Measurements from ENCODE around the gene SAP25.
A peak's percentile ranks its signal among the peaks of the same experiment; 100 is the strongest.

The SAP25 gene

DNA sequence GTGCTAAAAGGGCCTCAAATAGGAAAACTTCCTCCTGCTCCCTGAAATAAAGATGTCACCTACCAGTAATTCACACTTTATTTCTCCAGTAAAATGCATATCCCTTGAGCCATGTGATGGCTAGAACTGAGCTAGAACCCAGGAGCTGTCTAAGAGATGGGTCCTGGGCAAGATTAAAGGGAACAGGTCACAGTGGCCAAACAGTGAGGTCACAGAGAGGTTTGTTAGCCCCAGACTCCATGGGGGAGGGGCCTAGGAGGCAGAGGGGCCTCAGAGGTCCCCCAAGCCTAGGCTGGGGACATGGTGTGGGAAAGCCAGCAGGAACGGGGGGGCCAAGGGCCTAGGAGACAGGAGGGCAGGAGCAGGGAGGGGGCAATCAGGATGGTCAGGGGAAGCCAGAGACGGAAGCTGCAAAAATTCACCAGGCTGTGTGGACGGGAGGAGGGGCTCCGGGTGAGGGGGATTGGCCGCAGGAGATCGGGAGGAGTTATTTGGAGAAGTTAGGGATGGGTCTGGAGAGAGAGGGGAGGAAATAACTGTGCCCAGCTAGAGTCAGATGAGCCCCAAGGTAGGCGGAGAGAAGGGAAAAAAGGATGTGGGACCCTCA lies 15.7 kb upstream of the SAP25 start:
- Histone ChIP-seq H3K9me3 (no peaks in the 10 kb centered on the region), H3K4me3 (ENCODE audit: low read depth, low read length) (no peak overlapping the region), H3K27me3 (no peaks in the 10 kb centered on the region), H3K36me3 (no peaks in the 10 kb centered on the region), H3K4me1 (peaks cover 8% of the 10 kb centered on the region)
- TF ChIP-seq, protein P1, sequence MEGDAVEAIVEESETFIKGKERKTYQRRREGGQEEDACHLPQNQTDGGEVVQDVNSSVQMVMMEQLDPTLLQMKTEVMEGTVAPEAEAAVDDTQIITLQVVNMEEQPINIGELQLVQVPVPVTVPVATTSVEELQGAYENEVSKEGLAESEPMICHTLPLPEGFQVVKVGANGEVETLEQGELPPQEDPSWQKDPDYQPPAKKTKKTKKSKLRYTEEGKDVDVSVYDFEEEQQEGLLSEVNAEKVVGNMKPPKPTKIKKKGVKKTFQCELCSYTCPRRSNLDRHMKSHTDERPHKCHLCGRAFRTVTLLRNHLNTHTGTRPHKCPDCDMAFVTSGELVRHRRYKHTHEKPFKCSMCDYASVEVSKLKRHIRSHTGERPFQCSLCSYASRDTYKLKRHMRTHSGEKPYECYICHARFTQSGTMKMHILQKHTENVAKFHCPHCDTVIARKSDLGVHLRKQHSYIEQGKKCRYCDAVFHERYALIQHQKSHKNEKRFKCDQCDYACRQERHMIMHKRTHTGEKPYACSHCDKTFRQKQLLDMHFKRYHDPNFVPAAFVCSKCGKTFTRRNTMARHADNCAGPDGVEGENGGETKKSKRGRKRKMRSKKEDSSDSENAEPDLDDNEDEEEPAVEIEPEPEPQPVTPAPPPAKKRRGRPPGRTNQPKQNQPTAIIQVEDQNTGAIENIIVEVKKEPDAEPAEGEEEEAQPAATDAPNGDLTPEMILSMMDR (IDR thresholded peaks at IDR 0.05; ENCODE audit: low read depth, low read length), result no peak
- no peak for DNase-seq

DNA sequence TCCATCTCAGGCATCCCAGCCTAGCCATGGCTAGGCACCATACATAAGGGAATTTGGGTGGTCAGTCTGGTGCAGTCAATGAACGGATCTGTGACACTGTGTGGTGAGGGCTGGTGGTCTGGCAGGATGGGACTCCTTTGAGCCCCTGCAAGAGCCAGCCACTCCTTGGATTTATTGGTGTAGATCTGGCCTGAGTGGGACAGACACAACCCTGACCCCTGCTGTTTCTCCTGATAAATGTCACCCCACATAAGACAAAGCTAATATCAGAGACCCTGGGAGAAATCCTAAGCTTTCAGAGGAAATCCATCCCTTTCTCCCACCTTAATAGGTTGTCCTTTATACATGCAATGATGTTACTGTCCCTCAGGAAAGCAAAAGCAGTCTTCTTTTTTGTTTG lies 14.7 kb upstream of the SAP25 start:
- no peaks in the 10 kb centered on the region for H3K9me3 ChIP-seq
- H3K36me3 ChIP-seq, result no peaks in the 10 kb centered on the region
- no peak overlapping the region for H3K4me3 ChIP-seq (ENCODE audit: low read depth, low read length)
- H3K4me1 ChIP-seq, result peaks cover 10% of the 10 kb centered on the region
- DNase-seq, result peak; percentile 53
- H3K27me3 ChIP-seq, result no peaks in the 10 kb centered on the region
- TF ChIP-seq, protein P1 (IDR thresholded peaks at IDR 0.05; ENCODE audit: low read depth, low read length), result peak; percentile 67

- Histone ChIP-seq H3K4me1 (peaks cover 10% of the 10 kb centered on the region), H3K36me3 (peaks cover 2% of the 10 kb centered on the region), H3K27me3 (no peaks in the 10 kb centered on the region), H3K4me3 (ENCODE audit: low read depth, low read length) (peak within 1 kb of the TSS; percentile 79), H3K9me3 (no peaks in the 10 kb centered on the region)
- peak; percentile 100 for DNase-seq
- TF ChIP-seq, protein P1 (IDR thresholded peaks at IDR 0.05; ENCODE audit: low read depth, low read length), result no peak
These were observed 12.7 kb upstream of the SAP25 start, which contains the start of gene FBXO24 for GRCh38 chr7:100586266-100587025. TSS of gene FBXO24 (plus strand) at chr7:100586328. CDS start at chr7:100586626, 298 bp downstream.

DNA sequence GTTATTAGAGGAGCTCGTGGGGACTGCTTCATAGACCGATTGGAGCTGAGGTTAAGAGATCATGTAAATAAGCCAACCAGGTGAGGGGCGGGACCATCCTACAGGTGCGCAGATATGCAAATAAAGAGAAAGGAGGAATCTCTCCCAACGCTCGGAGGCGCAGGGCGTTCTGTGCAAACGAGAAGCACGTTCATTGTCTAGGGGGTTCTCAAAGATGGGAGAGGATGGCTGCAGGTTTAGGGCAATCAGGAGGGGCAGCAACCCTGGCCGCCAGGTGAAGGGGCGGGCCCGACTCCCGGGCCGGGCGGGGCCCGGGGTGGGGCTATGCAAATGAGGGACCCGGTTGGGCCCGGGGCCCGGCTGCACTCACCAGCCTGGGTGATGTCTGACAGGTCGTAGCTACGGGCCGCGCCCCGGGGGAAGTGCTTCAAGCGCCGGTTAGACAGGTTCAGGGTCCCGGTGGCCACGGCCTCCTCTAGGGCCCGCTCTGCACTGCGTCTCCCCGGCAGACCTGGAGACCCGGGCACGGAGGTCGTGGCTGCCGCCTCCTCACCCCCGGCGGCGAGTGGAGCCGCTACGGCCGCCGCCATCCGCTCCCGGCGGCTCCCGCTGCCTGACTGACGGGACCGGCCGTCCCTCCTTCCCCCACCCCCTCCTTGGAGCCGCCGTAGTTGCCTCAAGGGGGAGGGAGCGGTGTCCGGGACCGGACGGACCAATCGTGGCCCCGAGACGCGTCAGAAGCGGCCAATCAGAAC lies 12.0 kb upstream of the SAP25 start, which contains the start of gene LRCH4:
Gene LRCH4 (minus strand): TSS at position 619 of the 755 bp plus-strand sequence. CDS start 29 bp downstream, at position 590.
- peaks cover 10% of the 10 kb centered on the region for H3K36me3 ChIP-seq
- peak within 1 kb of the TSS; percentile 79 for H3K4me3 ChIP-seq (ENCODE audit: low read depth, low read length)
- no peaks in the 10 kb centered on the region for H3K9me3 ChIP-seq
- TF ChIP-seq, protein P1 (IDR thresholded peaks at IDR 0.05; ENCODE audit: low read depth, low read length), result no peak
- H3K27me3 ChIP-seq, result no peaks in the 10 kb centered on the region
- peak; percentile 59 for DNase-seq
- H3K4me1 ChIP-seq, result peaks cover 10% of the 10 kb centered on the region

DNA sequence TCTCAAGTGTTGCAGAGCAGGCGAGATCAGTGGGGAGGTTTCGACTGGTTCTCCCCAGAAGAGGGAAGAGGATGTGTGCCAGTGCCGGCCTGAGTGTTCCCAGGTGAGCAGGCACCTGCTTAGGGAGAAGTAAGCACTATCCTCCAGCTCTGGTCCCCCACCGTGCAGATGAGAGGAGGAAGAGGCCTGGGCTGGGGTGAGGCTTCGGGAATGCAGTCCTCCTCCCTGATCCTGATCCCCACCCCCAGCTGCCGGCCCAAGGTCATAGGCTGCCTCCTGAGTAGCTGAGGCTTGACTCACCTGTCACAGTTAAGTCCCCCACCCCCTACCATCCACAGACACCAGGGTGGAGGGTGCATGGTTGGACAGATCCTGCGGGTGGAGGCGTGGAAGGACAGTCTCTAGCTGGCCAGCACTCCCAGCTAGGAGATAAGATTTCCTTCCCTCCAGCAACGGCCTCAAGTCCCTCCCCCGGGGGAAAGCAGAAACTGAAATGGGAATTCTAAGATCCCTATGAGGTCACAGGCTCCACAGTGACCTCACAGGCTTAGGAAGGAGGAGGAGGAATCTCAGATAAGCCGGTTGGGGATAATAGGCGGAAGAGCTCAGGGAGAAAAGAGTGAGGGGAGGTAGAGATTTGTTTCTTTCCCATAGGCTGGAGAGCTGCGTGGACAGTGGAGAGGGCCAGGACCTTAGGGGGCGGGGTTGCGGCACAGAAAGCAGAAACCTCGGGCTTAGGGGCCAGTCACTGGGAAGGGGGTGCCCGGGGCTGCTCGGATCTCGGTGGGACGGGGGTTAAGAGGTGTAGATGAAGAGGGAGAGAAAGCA lies 11.2 kb upstream of the SAP25 start:
- no peak for DNase-seq
- no peaks in the 10 kb centered on the region for H3K27me3 ChIP-seq
- TF ChIP-seq, protein P1 (IDR thresholded peaks at IDR 0.05; ENCODE audit: low read depth, low read length), result no peak
- H3K4me1 ChIP-seq, result peaks cover 10% of the 10 kb centered on the region
- no peaks in the 10 kb centered on the region for H3K9me3 ChIP-seq
- H3K4me3 ChIP-seq (ENCODE audit: low read depth, low read length), result peak overlapping the region; percentile 79
- H3K36me3 ChIP-seq, result peaks cover 18% of the 10 kb centered on the region

Measured in BE2C (cell line).